Liver (tissue), 3 donors: Measurements from ENCODE around the gene SLC2A1.

Experiments
- ATF3 ChIP-seq: IDR thresholded peaks from 2 replicates; pipeline ENCODE4 v1.6.1; 2016; ENCODE audit warnings: antibody characterized with exemption
- CTCF ChIP-seq: fragments of 150-350 bp; IDR thresholded peaks from 2 replicates; pipeline ENCODE4 v1.5.1; 2017; ENCODE audit warnings: improper control_type of control experiment, low read depth, low read length; ENCODE audit not compliant: missing input control
- GABPA ChIP-seq, 2 donors: IDR thresholded peaks in 1 of 2; conservative IDR thresholded peaks in 1 of 2; 2 replicates each; pipeline ENCODE4 v1.6.1; 2016; ENCODE audit warnings: antibody characterized with exemption in 2 of 2, mild to moderate bottlenecking in 1 of 2, moderate library complexity in 1 of 2
- JUND ChIP-seq, 2 donors: IDR thresholded peaks; 2 replicates each; pipeline ENCODE4 v1.6.1; 2016; ENCODE audit warnings: antibody characterized with exemption in 2 of 2
- MAX ChIP-seq: IDR thresholded peaks from 2 replicates; pipeline ENCODE4 v1.6.1; 2016; ENCODE audit warnings: antibody characterized with exemption
- RAD21 ChIP-seq, 2 donors: IDR thresholded peaks; 2 replicates each; pipeline ENCODE4 v1.6.1; 2016; ENCODE audit warnings: antibody characterized with exemption in 2 of 2, mild to moderate bottlenecking in 2 of 2
- REST ChIP-seq: IDR thresholded peaks from 2 replicates; pipeline ENCODE4 v1.6.1; 2016; ENCODE audit warnings: antibody characterized with exemption, mild to moderate bottlenecking
- TAF1 ChIP-seq: conservative IDR thresholded peaks from 2 replicates; pipeline ENCODE4 v1.6.1; 2016; ENCODE audit warnings: antibody characterized with exemption, mild to moderate bottlenecking
- donor health status: healthy.
- donor health status: healthy.

GRCh38 chr1:42924851-42925760 is 33.6 kb downstream of the SLC2A1 start:
- no peak for TF ChIP-seq CTCF
- no peak for TF ChIP-seq ATF3
- TF ChIP-seq RAD21 (IDR thresholded peaks at IDR 0.05): no peak
- TF ChIP-seq JUND (IDR thresholded peaks at IDR 0.05): no peak
- TF ChIP-seq GABPA (IDR thresholded peaks at IDR 0.05 in 1 of 2, conservative IDR thresholded peaks at IDR 0.05 in 1 of 2): no peak
- no peak for TF ChIP-seq MAX
- TF ChIP-seq TAF1: no peak
- no peak for TF ChIP-seq REST
